Subcutaneous abdominal adipose tissue (tissue), 5 donors: ENCODE measurements around the gene CDC123.
A peak's percentile ranks its signal among the peaks of the same experiment; 100 is the strongest.

ENCODE experiments used
- H3K27ac ChIP-seq: one replicate; pipeline ENCODE4 v1.7.0; 2013; ENCODE audit warnings: low read depth, mild to moderate bottlenecking, inconsistent platforms, low read length, moderate library complexity
- H3K27me3 ChIP-seq, 5 donors: one replicate each; pipeline ENCODE4 v1.7.0; 2013; ENCODE audit warnings: low read length in 5 of 5, inconsistent platforms in 1 of 5; ENCODE audit not compliant: control insufficient read depth in 5 of 5, insufficient read depth in 4 of 5
- H3K36me3 ChIP-seq, 5 donors: one replicate each; pipeline ENCODE4 v1.7.0; 2013; ENCODE audit warnings: low read length in 5 of 5; ENCODE audit not compliant: control insufficient read depth in 5 of 5, insufficient read depth in 5 of 5
- H3K4me1 ChIP-seq, 5 donors: one replicate each; pipeline ENCODE4 v1.7.0; 2013; ENCODE audit warnings: low read length in 5 of 5, mild to moderate bottlenecking in 3 of 5, moderate library complexity in 1 of 5; ENCODE audit not compliant: control insufficient read depth in 5 of 5, insufficient read depth in 5 of 5
- H3K4me3 ChIP-seq, 5 donors: one replicate each; pipeline ENCODE4 v1.7.0; 2013; ENCODE audit warnings: low read length in 5 of 5, low read depth in 1 of 5
- H3K9ac ChIP-seq, 5 donors: one replicate each; pipeline ENCODE4 v1.7.0; 2013; ENCODE audit warnings: low read length in 5 of 5, mild to moderate bottlenecking in 4 of 5, moderate library complexity in 3 of 5
- H3K9me3 ChIP-seq, 5 donors: one replicate each; pipeline ENCODE4 v1.7.0; 2013; ENCODE audit warnings: low read length in 5 of 5; ENCODE audit not compliant: control insufficient read depth in 5 of 5
- donor health status: healthy.
- donor health status: healthy.
- donor health status: healthy.
- donor health status: healthy.
- donor health status: healthy.

Gene CDC123

GRCh38 chr10:12195603-12196506, at the start of gene CDC123, which contains the start of gene NUDT5:
CDC123 (plus strand) TSS chr10:12196188; CDS start chr10:12196246, 58 bp downstream.
NUDT5 (minus strand) TSS chr10:12195891; CDS start chr10:12186291, 9,600 bp downstream.
- H3K27ac ChIP-seq = peak within 1 kb of the TSS; percentile 81
- H3K4me1 ChIP-seq = peaks cover 2 to 56% (median 53%) of the 10 kb centered on the region in 5 donors
- H3K27me3 ChIP-seq = no peaks in the 10 kb centered on the region

GRCh38 chr10:12150163-12150562, 45.8 kb upstream of the CDC123 start:
- no peak overlapping the region for H3K4me3 ChIP-seq
- H3K9ac ChIP-seq = no peak overlapping the region
- no peaks in the 10 kb centered on the region for H3K9me3 ChIP-seq
- H3K36me3 ChIP-seq = peaks cover 14 to 26% (median 14%) of the 10 kb centered on the region in 5 donors
- no peaks in the 10 kb centered on the region for H3K27me3 ChIP-seq
- no peak overlapping the region for H3K27ac ChIP-seq
- no peaks in the 10 kb centered on the region for H3K4me1 ChIP-seq

More at GRCh38 chr10:12195603-12196506, at the start of gene CDC123, which contains the start of gene NUDT5:
- no peaks in the 10 kb centered on the region for H3K9me3 ChIP-seq
- peaks cover 0 to 12% (median under 1%) of the 10 kb centered on the region in 5 donors for H3K36me3 ChIP-seq
- peak within 1 kb of the TSS; percentile 90 to 100 (median 98) for H3K4me3 ChIP-seq
- H3K9ac ChIP-seq = peak within 1 kb of the TSS; percentile 68 to 96 (median 91)

GRCh38 chr10:12154516-12154915, 41.5 kb upstream of the CDC123 start:
- Histone ChIP-seq H3K4me3 (no peak overlapping the region), H3K27ac (no peak overlapping the region), H3K4me1 (no peaks in the 10 kb centered on the region), H3K27me3 (no peaks in the 10 kb centered on the region), H3K9ac (no peak overlapping the region), H3K36me3 (peaks cover 22 to 40% (median 28%) of the 10 kb centered on the region in 5 donors), H3K9me3 (no peaks in the 10 kb centered on the region)

DNA sequence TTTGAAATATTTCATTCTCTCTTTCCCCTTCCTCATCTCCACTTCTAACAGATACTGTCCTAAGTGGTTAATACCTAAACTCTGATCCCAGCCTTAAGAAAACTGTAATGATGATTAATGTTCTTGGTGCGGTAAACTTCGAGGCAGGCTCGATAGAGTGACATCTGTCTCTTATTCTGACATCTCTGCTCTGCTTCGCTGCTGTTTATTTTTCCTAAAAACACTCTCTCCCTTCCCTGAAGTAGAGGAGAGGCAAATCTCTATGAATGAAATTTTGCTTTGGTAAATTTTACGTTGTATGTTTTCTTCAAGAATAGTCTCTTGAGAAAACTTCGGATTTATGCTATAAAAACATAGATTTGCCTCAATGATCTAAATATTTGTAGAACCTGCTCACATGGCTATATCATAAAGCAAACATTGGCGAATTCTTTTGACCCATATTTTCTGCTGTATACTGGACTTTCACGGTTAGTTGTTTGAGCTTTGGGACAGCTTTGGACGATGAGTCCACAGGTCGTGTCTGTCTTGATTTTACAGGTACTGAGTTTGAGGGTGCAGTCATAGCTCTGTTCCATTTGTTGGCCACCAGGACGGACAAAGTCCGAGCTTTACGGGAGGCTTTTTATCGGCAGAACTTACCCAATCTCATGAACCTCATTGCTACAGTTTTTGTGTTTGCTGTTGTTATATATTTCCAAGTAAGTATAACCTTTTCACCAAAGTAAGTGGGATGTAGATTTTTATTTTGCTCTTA, 39.4 kb upstream of the CDC123 start:
- Histone ChIP-seq H3K27me3 (no peaks in the 10 kb centered on the region), H3K36me3 (peaks cover 25 to 39% (median 28%) of the 10 kb centered on the region in 5 donors)

GRCh38 chr10:12158111-12158510, 37.9 kb upstream of the CDC123 start:
- H3K9ac ChIP-seq = no peak overlapping the region
- H3K27ac ChIP-seq = no peak overlapping the region
- H3K27me3 ChIP-seq = no peaks in the 10 kb centered on the region
- H3K4me1 ChIP-seq = no peaks in the 10 kb centered on the region
- H3K36me3 ChIP-seq = peaks cover 30 to 51% (median 36%) of the 10 kb centered on the region in 5 donors
- no peak overlapping the region for H3K4me3 ChIP-seq
- no peaks in the 10 kb centered on the region for H3K9me3 ChIP-seq

More for the DNA sequence above, 39.4 kb upstream of the CDC123 start:
- no peak overlapping the region for H3K27ac ChIP-seq
- H3K4me3 ChIP-seq = no peak overlapping the region
- H3K9me3 ChIP-seq = no peaks in the 10 kb centered on the region
- H3K4me1 ChIP-seq = no peaks in the 10 kb centered on the region
- no peak overlapping the region for H3K9ac ChIP-seq

GRCh38 chr10:12160664-12161063, 35.3 kb upstream of the CDC123 start:
- no peak overlapping the region for H3K27ac ChIP-seq
- H3K9me3 ChIP-seq = no peaks in the 10 kb centered on the region
- no peak overlapping the region for H3K4me3 ChIP-seq
- H3K9ac ChIP-seq = no peak overlapping the region
- no peaks in the 10 kb centered on the region for H3K27me3 ChIP-seq
- H3K4me1 ChIP-seq = peaks cover 0 to 2% (median 1%) of the 10 kb centered on the region in 5 donors
- peaks cover 27 to 55% (median 39%) of the 10 kb centered on the region in 5 donors for H3K36me3 ChIP-seq

DNA sequence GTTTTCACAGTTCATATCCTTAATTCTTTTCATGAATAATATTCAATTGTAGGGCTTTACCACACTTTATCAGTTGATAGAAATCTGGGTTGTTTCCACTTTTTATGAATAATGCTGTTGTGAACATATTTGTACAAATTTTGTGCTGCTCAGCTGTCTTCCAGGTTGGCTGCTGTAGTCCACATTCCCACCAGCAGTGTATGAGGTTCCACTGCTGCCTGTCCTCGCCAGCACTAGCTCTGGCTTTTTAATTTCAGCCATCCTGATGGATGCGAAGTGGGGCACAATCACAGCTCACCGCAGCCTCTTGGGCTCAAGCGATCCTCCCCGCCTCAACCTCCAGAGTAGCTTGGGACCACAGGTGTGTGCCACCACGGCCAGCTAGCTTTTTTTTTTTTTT, 33.1 kb upstream of the CDC123 start:
- Histone ChIP-seq H3K9me3 (no peaks in the 10 kb centered on the region), H3K27ac (no peak overlapping the region), H3K4me3 (no peak overlapping the region), H3K4me1 (peaks cover 0 to 10% (median 7%) of the 10 kb centered on the region in 5 donors), H3K27me3 (no peaks in the 10 kb centered on the region), H3K9ac (no peak overlapping the region), H3K36me3 (peaks cover 31 to 58% (median 47%) of the 10 kb centered on the region in 5 donors)

DNA sequence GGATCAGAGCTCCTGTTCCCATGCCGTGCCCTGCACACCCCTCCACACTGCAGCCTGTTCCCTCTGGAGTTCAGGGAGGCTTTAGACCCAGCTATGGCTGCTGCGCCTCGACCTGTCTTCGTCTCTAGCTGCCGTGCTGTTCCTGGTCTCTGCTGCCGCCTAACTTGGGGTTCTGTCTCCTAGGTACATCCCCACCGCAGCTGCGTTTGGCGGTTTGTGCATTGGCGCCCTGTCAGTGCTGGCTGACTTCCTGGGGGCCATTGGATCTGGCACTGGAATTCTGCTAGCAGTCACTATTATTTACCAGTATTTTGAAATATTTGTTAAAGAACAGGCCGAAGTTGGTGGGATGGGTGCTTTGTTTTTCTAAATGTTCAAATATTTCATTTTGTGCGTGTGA, 31.9 kb upstream of the CDC123 start:
- Histone ChIP-seq H3K9ac (no peak overlapping the region), H3K9me3 (no peaks in the 10 kb centered on the region), H3K27ac (no peak overlapping the region), H3K36me3 (peaks cover 30 to 60% (median 47%) of the 10 kb centered on the region in 5 donors), H3K4me1 (peaks cover 0 to 10% (median 7%) of the 10 kb centered on the region in 5 donors), H3K27me3 (no peaks in the 10 kb centered on the region), H3K4me3 (no peak overlapping the region)

DNA sequence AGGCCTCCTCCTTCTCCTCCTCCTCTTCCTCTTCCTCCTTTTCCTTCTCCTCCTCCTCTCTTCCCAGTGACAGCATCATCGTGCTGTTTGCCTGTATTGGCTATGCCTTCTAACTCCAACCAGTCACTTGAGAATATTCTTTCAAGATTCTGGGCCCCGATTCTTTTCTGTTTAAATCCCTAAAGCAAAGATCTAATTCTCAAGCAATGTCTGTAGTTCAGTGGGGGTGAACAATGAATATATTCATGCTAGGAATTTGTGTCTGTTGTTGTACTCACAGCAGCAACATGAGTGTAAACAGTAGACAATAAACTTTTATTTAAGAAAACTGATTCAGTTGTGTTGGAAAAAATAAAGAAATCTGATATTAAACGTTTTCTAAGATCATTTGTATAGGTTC, 31.0 kb upstream of the CDC123 start:
- no peaks in the 10 kb centered on the region for H3K9me3 ChIP-seq
- H3K27ac ChIP-seq = no peak overlapping the region

More for the DNA sequence above, 31.0 kb upstream of the CDC123 start:
- no peak overlapping the region for H3K4me3 ChIP-seq
- H3K9ac ChIP-seq = no peak overlapping the region
- peaks cover 0 to 10% (median 7%) of the 10 kb centered on the region in 5 donors for H3K4me1 ChIP-seq
- H3K36me3 ChIP-seq = peaks cover 32 to 69% (median 54%) of the 10 kb centered on the region in 5 donors
- no peaks in the 10 kb centered on the region for H3K27me3 ChIP-seq
